ENCODE results near the gene KCNH3.

Gene KCNH3

GRCh38 chr12:49559011-49559675 lies 20.3 kb downstream of the KCNH3 start:
- TF ChIP-seq CTCF (IDR thresholded peaks at IDR 0.05; ENCODE audit: low read depth, low read length, missing control alignments) = no peak
- in situ Hi-C loops (cut with HindIII; ENCODE audit: low sequenced_read_pairs) = no loop called here

GRCh38 chr12:49560695-49561094 lies 21.9 kb downstream of the KCNH3 start:
- no peak overlapping the region for H3K4me3 ChIP-seq (ENCODE audit: low read depth, low read length)
- in situ Hi-C loops (cut with HindIII; ENCODE audit: low sequenced_read_pairs) = no loop called here
- no peak for TF ChIP-seq CTCF (IDR thresholded peaks at IDR 0.05; ENCODE audit: low read depth, low read length, missing control alignments)
- DNase-seq (ENCODE audit: low read depth) = no peak

More at GRCh38 chr12:49559011-49559675, 20.3 kb downstream of the KCNH3 start:
- DNase-seq (ENCODE audit: low read depth) = no peak
- H3K4me3 ChIP-seq (ENCODE audit: low read depth, low read length) = no peak overlapping the region

GRCh38 chr12:49562233-49562632 lies 23.4 kb downstream of the KCNH3 start:
- no peak for DNase-seq (ENCODE audit: low read depth)
- in situ Hi-C loops (cut with HindIII; ENCODE audit: low sequenced_read_pairs) = no loop called here
- H3K4me3 ChIP-seq (ENCODE audit: low read depth, low read length) = no peak overlapping the region
- TF ChIP-seq CTCF (IDR thresholded peaks at IDR 0.05; ENCODE audit: low read depth, low read length, missing control alignments) = no peak

GRCh38 chr12:49562831-49563230 lies 24.0 kb downstream of the KCNH3 start:
- TF ChIP-seq CTCF (IDR thresholded peaks at IDR 0.05; ENCODE audit: low read depth, low read length, missing control alignments) = no peak
- in situ Hi-C loops (cut with HindIII; ENCODE audit: low sequenced_read_pairs) = no loop called here
- H3K4me3 ChIP-seq (ENCODE audit: low read depth, low read length) = no peak overlapping the region
- DNase-seq (ENCODE audit: low read depth) = no peak

- H3K4me3 ChIP-seq (ENCODE audit: low read depth, low read length) = no peak overlapping the region
- no peak for DNase-seq (ENCODE audit: low read depth)
- in situ Hi-C loops (cut with HindIII; ENCODE audit: low sequenced_read_pairs) = no loop called here
- TF ChIP-seq CTCF (IDR thresholded peaks at IDR 0.05; ENCODE audit: low read depth, low read length, missing control alignments) = no peak
Observed at GRCh38 chr12:49563951-49564685, 25.3 kb downstream of the KCNH3 start.

- DNase-seq (ENCODE audit: low read depth) = no peak
- TF ChIP-seq CTCF (IDR thresholded peaks at IDR 0.05; ENCODE audit: low read depth, low read length, missing control alignments) = no peak
- in situ Hi-C loops (cut with HindIII; ENCODE audit: low sequenced_read_pairs) = no loop called here
- H3K4me3 ChIP-seq (ENCODE audit: low read depth, low read length) = no peak overlapping the region
Observed at GRCh38 chr12:49564686-49565405, 26.0 kb downstream of the KCNH3 start.
